H1 (cell line): ENCODE data around the gene FAM174B. TPM values are rescaled to one million over a fixed set of nuclear protein-coding genes. Genes with fewer than 3 reads are reported as not detected.

Experiments used
- FOSL1 ChIP-seq: IDR thresholded peaks from 2 replicates; pipeline ENCODE4 v1.6.1; 2011; ENCODE audit warnings: mild to moderate bottlenecking, low read depth, low read length, moderate library complexity; ENCODE audit not compliant: insufficient read depth
- HDAC2 ChIP-seq, 2 experiments: fragments of 300-600 bp in 1 of 2; sonication (generic) in 1 of 2; IDR thresholded peaks; 2 replicates each; pipeline ENCODE4 v1.6.1; 2011 to 2012; ENCODE audit warnings: low read depth in 2 of 2, low read length in 2 of 2, mild to moderate bottlenecking in 2 of 2, moderate library complexity in 2 of 2, borderline replicate concordance in 1 of 2, inconsistent platforms in 1 of 2
- polyA plus RNA-seq, 7 experiments: library from polyadenylated mRNA; depleted of rRNA in 3 of 7; stranded (reverse) in 5 of 7; unstranded in 2 of 7; fragments of >200 nt in 5 of 7; fragments of 200-250 nt in 2 of 7; gene quantifications; 1 replicate in 5 of 7; 2 replicates in 1 of 7; 4 replicates in 1 of 7; pipeline versions ENCODE4 v1.2.1 to v1.2.3, GENCODE V29; 2011 to 2013; ENCODE audit warnings: missing spikeins in 2 of 7, mixed read lengths in 2 of 7
- total RNA-seq: library from RNA; stranded (reverse); fragmentation: NEBNext Ultra II Directional; extraction: Animal tissue kit (Norgen Biotek cat#: 25700); gene quantifications from 2 replicates; pipeline ENCODE4 v1.2.1, GENCODE V29; 2021

FAM174B gene
- total and polyA plus RNA-seq, 2 of the 8 experiments (the other 6 are each of a cell fraction or from before 2014, with no cell fraction given) = 9.3 to 35.2 TPM

- no peak for TF ChIP-seq HDAC2 (IDR thresholded peaks at IDR 0.05; ENCODE audit: borderline replicate concordance in 1 of 2, low read depth in 2 of 2, low read length in 2 of 2)
- no peak for TF ChIP-seq FOSL1
These were observed 3.5 kb downstream of the FAM174B start (continued) for GRCh38 chr15:92651877-92652575.
